Erythroblast (primary cell): ENCODE measurements around the gene AFAP1L2.

Experiments
- GATA1 ChIP-seq: IDR thresholded peaks from 2 replicates; pipeline ENCODE4 v1.6.1; 2011; ENCODE audit warnings: low read depth, mild to moderate bottlenecking, control low read depth, low read length, moderate library complexity
- POLR2A ChIP-seq: IDR thresholded peaks from 2 replicates; pipeline ENCODE4 v1.6.1; 2011; ENCODE audit warnings: mild to moderate bottlenecking, low read length

- TF ChIP-seq POLR2A (no peak), GATA1 (no peak)
Measured at GRCh38 chr10:114340816-114341215, 63.5 kb downstream of the AFAP1L2 start.
